H9 (cell line): ENCODE results near the gene MEN1. TPM values are rescaled to one million over a fixed set of nuclear protein-coding genes. Genes with fewer than 3 reads are reported as not detected.

Experiments
- DNase-seq: peaks from one replicate; pipeline ENCODE4 v3.0.0-alpha.2; 2017
- H2AFZ ChIP-seq: one replicate; pipeline ENCODE4 v1.6.1; 2013; ENCODE audit warnings: mild to moderate bottlenecking, low read length, control low read depth, moderate library complexity
- H2AK5ac ChIP-seq: 2 replicates; pipeline ENCODE4 v1.6.1; 2013; ENCODE audit warnings: low read length, control low read depth, mixed read lengths; ENCODE audit not compliant: insufficient read length
- H2BK120ac ChIP-seq: one replicate; pipeline ENCODE4 v1.6.1; 2013; ENCODE audit warnings: low read depth, mild to moderate bottlenecking, low read length, control low read depth, inconsistent platforms; ENCODE audit not compliant: poor library complexity, severe bottlenecking
- H2BK12ac ChIP-seq: 2 replicates; pipeline ENCODE4 v1.6.1; 2013; ENCODE audit warnings: low read length, control low read depth, mixed read lengths, low read depth; ENCODE audit not compliant: insufficient read length
- H2BK15ac ChIP-seq: 2 replicates; pipeline ENCODE4 v1.6.1; 2013; ENCODE audit warnings: low read depth, low read length, control low read depth
- H2BK20ac ChIP-seq: one replicate; pipeline ENCODE4 v1.6.1; 2013; ENCODE audit warnings: low read depth, mild to moderate bottlenecking, low read length, control low read depth, inconsistent platforms; ENCODE audit not compliant: poor library complexity, severe bottlenecking
- H2BK5ac ChIP-seq: 2 replicates; pipeline ENCODE4 v1.6.1; 2013; ENCODE audit warnings: low read length, control low read depth, mixed read lengths; ENCODE audit not compliant: insufficient read length
- H3K14ac ChIP-seq: 2 replicates; pipeline ENCODE4 v1.6.1; 2013; ENCODE audit warnings: low read length, control low read depth; ENCODE audit not compliant: insufficient read depth
- H3K18ac ChIP-seq: 2 replicates; pipeline ENCODE4 v1.6.1; 2013; ENCODE audit warnings: low read depth, mild to moderate bottlenecking, mixed read lengths, low read length, control low read depth; ENCODE audit not compliant: insufficient read length
- H3K23ac ChIP-seq: 2 replicates; pipeline ENCODE4 v1.6.1; 2013; ENCODE audit warnings: low read length, control low read depth, mixed read lengths, low read depth; ENCODE audit not compliant: insufficient read length
- H3K23me2 ChIP-seq: 2 replicates; pipeline ENCODE4 v1.6.1; 2013; ENCODE audit warnings: low read depth, mild to moderate bottlenecking, mixed read lengths, low read length, control low read depth; ENCODE audit not compliant: insufficient read length, poor library complexity, severe bottlenecking
- H3K27ac ChIP-seq: 2 replicates; pipeline ENCODE4 v1.5.1; 2013; ENCODE audit warnings: low read length, control low read depth, mixed read lengths, low read depth; ENCODE audit not compliant: insufficient read length
- H3K27me3 ChIP-seq: 2 replicates; pipeline ENCODE4 v1.6.1; 2013; ENCODE audit warnings: low read length, control low read depth, inconsistent platforms; ENCODE audit not compliant: insufficient read depth
- H3K4ac ChIP-seq: 2 replicates; pipeline ENCODE4 v1.6.1; 2013; ENCODE audit warnings: low read depth, mild to moderate bottlenecking, control low read depth, inconsistent platforms, low read length, moderate library complexity
- H3K4me1 ChIP-seq: 2 replicates; pipeline ENCODE4 v1.6.1; 2013; ENCODE audit warnings: low read length, control low read depth, inconsistent platforms; ENCODE audit not compliant: insufficient read depth
- H3K4me2 ChIP-seq: 2 replicates; pipeline ENCODE4 v1.6.1; 2013; ENCODE audit warnings: low read length, control low read depth, mixed read lengths; ENCODE audit not compliant: insufficient read length, insufficient read depth
- H3K56ac ChIP-seq: 2 replicates; pipeline ENCODE4 v1.6.1; 2013; ENCODE audit warnings: low read depth, mild to moderate bottlenecking, mixed read lengths, low read length, control low read depth; ENCODE audit not compliant: insufficient read length
- H3K79me1 ChIP-seq: 2 replicates; pipeline ENCODE4 v1.6.1; 2013; ENCODE audit warnings: low read depth, mild to moderate bottlenecking, moderate library complexity, low read length, control low read depth, inconsistent platforms; ENCODE audit not compliant: insufficient read depth, poor library complexity, severe bottlenecking
- H3K79me2 ChIP-seq: 2 replicates; pipeline ENCODE4 v1.6.1; 2013; ENCODE audit warnings: low read length, control low read depth, inconsistent platforms; ENCODE audit not compliant: insufficient read depth
- H3K9ac ChIP-seq: 2 replicates; pipeline ENCODE4 v1.6.1; 2013; ENCODE audit warnings: low read length, control low read depth, mixed read lengths; ENCODE audit not compliant: insufficient read length; ENCODE audit errors: extremely low read depth
- H3K9me3 ChIP-seq: one replicate; pipeline ENCODE4 v1.6.1; 2013; ENCODE audit warnings: low read depth, low read length, inconsistent platforms; ENCODE audit not compliant: control insufficient read depth
- H3T11ph ChIP-seq: one replicate; pipeline ENCODE4 v1.6.1; 2013; ENCODE audit warnings: mild to moderate bottlenecking, low read length, control low read depth, inconsistent platforms
- H4K20me1 ChIP-seq: one replicate; pipeline ENCODE4 v1.6.1; 2013; ENCODE audit not compliant: control insufficient read depth, insufficient read length, insufficient read depth
- H4K5ac ChIP-seq: 2 replicates; pipeline ENCODE4 v1.6.1; 2013; ENCODE audit warnings: low read depth, mild to moderate bottlenecking, mixed read lengths, low read length, control low read depth; ENCODE audit not compliant: insufficient read length
- H4K8ac ChIP-seq: replicated peaks from 2 replicates; pipeline ENCODE4 v1.6.1; 2013; ENCODE audit warnings: low read length, control low read depth, mixed read lengths, low read depth; ENCODE audit not compliant: insufficient read length
- H4K91ac ChIP-seq: 2 replicates; pipeline ENCODE4 v1.6.1; 2013; ENCODE audit warnings: low read depth, mild to moderate bottlenecking, moderate library complexity, mixed read lengths, low read length, control low read depth; ENCODE audit not compliant: insufficient read length
- H3K27ac Mint-ChIP-seq, 3 experiments: 2 replicates in 2 of 3; 3 replicates in 1 of 3; pipeline ENCODE4 v1.8.0; 2020 to 2021; ENCODE audit warnings: mixed read lengths in 3 of 3, mild to moderate bottlenecking in 1 of 3, moderate library complexity in 1 of 3
- H3K27me3 Mint-ChIP-seq: 2 replicates; pipeline ENCODE4 v1.8.0; 2021; ENCODE audit warnings: low read depth, mild to moderate bottlenecking, moderate library complexity, mixed read lengths
- H3K36me3 Mint-ChIP-seq, 3 experiments: 2 replicates in 2 of 3; 3 replicates in 1 of 3; pipeline ENCODE4 v1.8.0; 2020 to 2021; ENCODE audit warnings: low read depth in 3 of 3, mixed read lengths in 3 of 3; ENCODE audit not compliant: insufficient read depth in 1 of 3
- H3K4me1 Mint-ChIP-seq, 2 experiments: 2 replicates each; pipeline ENCODE4 v1.8.0; 2020; ENCODE audit warnings: mixed read lengths in 2 of 2
- H3K4me3 Mint-ChIP-seq, 2 experiments: 2 replicates in 1 of 2; 3 replicates in 1 of 2; pipeline ENCODE4 v1.8.0; 2020 to 2021; ENCODE audit warnings: mild to moderate bottlenecking in 2 of 2, mixed read lengths in 2 of 2, moderate library complexity in 1 of 2
- H3K9me3 Mint-ChIP-seq, 2 experiments: 2 replicates in 1 of 2; 3 replicates in 1 of 2; pipeline ENCODE4 v1.8.0; 2020; ENCODE audit warnings: mild to moderate bottlenecking in 2 of 2, mixed read lengths in 2 of 2, moderate library complexity in 1 of 2
- CTCF ChIP-seq: fragments of 200-600 bp; sonication (generic); conservative IDR thresholded peaks from 3 replicates; pipeline ENCODE4 v1.8.0; 2021; ENCODE audit warnings: antibody characterized with exemption, mild to moderate bottlenecking
- WGBS: extraction: QIAGEN DNeasy Blood & Tissue Kit; methylation state at CpG from one replicate; pipeline ENCODE4 v1.1.7; 2013; ENCODE audit warnings: missing lambda C conversion rate, low lambda C conversion rate, mixed read lengths; ENCODE audit not compliant: insufficient read length; ENCODE audit errors: extremely low coverage; 5-methylcytosine and 5-hydroxymethylcytosine counted together
- total RNA-seq: library from RNA; stranded (reverse); gene quantifications from 2 replicates; pipeline ENCODE4 v1.2.1, GENCODE V29; 2021

The MEN1 gene
- total RNA-seq, 1 experiment from 2014 or later: 49.9 TPM

GRCh38 chr11:64823568-64824119 is 13.3 kb upstream of the MEN1 start:
- H3K9me3 Mint-ChIP-seq: no peaks in the 10 kb centered on the region
- no peaks in the 10 kb centered on the region; the same call in 1 of the 2 replicates for H3K27me3 Mint-ChIP-seq
- no peak overlapping the region for H3K4me3 Mint-ChIP-seq
- H2BK12ac ChIP-seq: no peak overlapping the region
- no peak for DNase-seq
- no peak overlapping the region for H2BK20ac ChIP-seq
- no peak overlapping the region for H3K27ac ChIP-seq
- no peak overlapping the region for H4K91ac ChIP-seq
- no peaks in the 10 kb centered on the region for H3K23me2 ChIP-seq
- H3K56ac ChIP-seq: no peak overlapping the region
- peaks cover 0 to 43% (median 13%) of the 10 kb centered on the region in 3 experiments; a peak in 5 of 7 replicates for H3K36me3 Mint-ChIP-seq
- no peak overlapping the region for H2BK5ac ChIP-seq
- no peaks in the 10 kb centered on the region for H3K4me1 ChIP-seq
- no peak overlapping the region for H4K5ac ChIP-seq
- H3K79me2 ChIP-seq: no peaks in the 10 kb centered on the region
- H3K18ac ChIP-seq: no peak overlapping the region
- no peak overlapping the region for H3K4me2 ChIP-seq
- H3K79me1 ChIP-seq: no peaks in the 10 kb centered on the region
- H2AK5ac ChIP-seq: no peak overlapping the region
- H3K4me1 Mint-ChIP-seq: peaks cover 0 to 2% of the 10 kb centered on the region in 2 experiments; a peak in 2 of 4 replicates
- no peak overlapping the region for H2BK120ac ChIP-seq
- no peak overlapping the region for H3K27ac Mint-ChIP-seq
- H3K9ac ChIP-seq: no peak overlapping the region
- H3K27me3 ChIP-seq: no peaks in the 10 kb centered on the region
- H3T11ph ChIP-seq: no peak overlapping the region
- H3K4ac ChIP-seq: no peak overlapping the region
- no peak overlapping the region for H2BK15ac ChIP-seq
- no peak overlapping the region for H3K14ac ChIP-seq
- WGBS: 100% methylated on average over 4 of the region's 11 CpGs
- H3K9me3 ChIP-seq: no peaks in the 10 kb centered on the region
- no peak for TF ChIP-seq CTCF
- no peak overlapping the region for H3K23ac ChIP-seq
- H4K8ac ChIP-seq: no peak overlapping the region
- no peaks in the 10 kb centered on the region for H4K20me1 ChIP-seq
- no peak overlapping the region for H2AFZ ChIP-seq
